Smooth muscle cell (in vitro differentiated cells): Measurements from ENCODE around the gene TMEM240. TPM values are rescaled to one million over a fixed set of nuclear protein-coding genes. Genes with fewer than 3 reads are reported as not detected.
A peak's percentile ranks its signal among the peaks of the same experiment; 100 is the strongest.

Experiments used
- DNase-seq: peaks from one replicate; lab custom pipeline; 2025; ENCODE audit not compliant: unreplicated experiment; lab: John Stamatoyannopoulos, UW
- H2AFZ ChIP-seq: fragments of 200-600 bp; sonication (generic); 2 replicates; pipeline ENCODE4 v1.6.0; 2016; ENCODE audit warnings: antibody characterized with exemption, low read depth, mild to moderate bottlenecking
- H3F3A ChIP-seq: fragments of 200-600 bp; sonication (generic); 2 replicates; pipeline ENCODE4 v1.6.0; 2017; ENCODE audit warnings: antibody characterized with exemption, low read depth
- H3K27ac ChIP-seq: fragments of 200-600 bp; sonication (generic); 2 replicates; pipeline ENCODE4 v1.5.1; 2016; ENCODE audit warnings: low read depth, mild to moderate bottlenecking
- H3K27me3 ChIP-seq: fragments of 200-600 bp; sonication (generic); 2 replicates; pipeline ENCODE4 v1.6.1; 2016; ENCODE audit warnings: low read depth, mild to moderate bottlenecking
- H3K36me3 ChIP-seq: fragments of 200-600 bp; sonication (generic); 2 replicates; pipeline ENCODE4 v1.5.1; 2016; ENCODE audit warnings: low read depth
- H3K4me1 ChIP-seq: fragments of 200-600 bp; sonication (generic); 2 replicates; pipeline ENCODE4 v1.5.1; 2016; ENCODE audit warnings: low read depth
- H3K4me2 ChIP-seq: fragments of 200-600 bp; sonication (generic); 2 replicates; pipeline ENCODE4 v1.6.0; 2016; ENCODE audit warnings: mild to moderate bottlenecking
- H3K4me3 ChIP-seq: fragments of 200-600 bp; sonication (generic); 2 replicates; pipeline ENCODE4 v1.5.1; 2016; ENCODE audit warnings: mild to moderate bottlenecking
- H3K79me2 ChIP-seq: fragments of 200-600 bp; sonication (generic); 2 replicates; pipeline ENCODE4 v1.6.0; 2016; ENCODE audit warnings: low read depth, mild to moderate bottlenecking
- H3K9ac ChIP-seq: fragments of 200-600 bp; sonication (generic); 2 replicates; pipeline ENCODE4 v1.6.0; 2016; ENCODE audit warnings: low read depth
- H3K9me3 ChIP-seq: fragments of 200-600 bp; sonication (generic); replicated peaks from 2 replicates; pipeline ENCODE4 v1.5.1; 2016; ENCODE audit warnings: low read depth
- H4K20me1 ChIP-seq: fragments of 200-600 bp; sonication (generic); 2 replicates; pipeline ENCODE4 v1.6.0; 2016; ENCODE audit warnings: low read depth
- CTCF ChIP-seq: fragments of 200-600 bp; sonication (generic); IDR thresholded peaks from 2 replicates; pipeline ENCODE4 v1.5.1; 2017; ENCODE audit warnings: borderline replicate concordance, mild to moderate bottlenecking, antibody characterized with exemption; ENCODE audit not compliant: insufficient read depth, poor library complexity, severe bottlenecking
- WGBS: methylation state at CpG from one replicate; pipeline ENCODE4 v1.1.7; 2016; ENCODE audit warnings: low lambda C conversion rate; 5-methylcytosine and 5-hydroxymethylcytosine counted together
- polyA plus RNA-seq: library from polyadenylated mRNA; unstranded; fragments of >200 nt; fragmentation: Nextera tagmentation; extraction: Ambion mirVana; gene quantifications from 2 replicates; pipeline ENCODE4 v1.2.1, GENCODE V29; 2016
- total RNA-seq: library from RNA; depleted of rRNA; stranded (reverse); fragments of >200 nt; gene quantifications from 2 replicates; pipeline ENCODE4 v1.2.3, GENCODE V29; 2014

Gene TMEM240
- total RNA-seq (1.9 and 12.2 TPM in 2 replicates), polyA plus RNA-seq (2.7 and 4.0 TPM in 2 replicates)

GRCh38 chr1:1540090-1540817, at the start of gene TMEM240:
Gene TMEM240, minus strand, starts transcription at chr1:1540624. Its CDS starts 278 bp downstream, at chr1:1540346.
- DNase-seq: peak; percentile 39
- peaks cover 6% of the 10 kb centered on the region for H3F3A ChIP-seq
- H3K27me3 ChIP-seq: no peaks in the 10 kb centered on the region
- H3K27ac ChIP-seq: no peak within 1 kb of the TSS
- no peak for TF ChIP-seq CTCF
- peaks cover 7% of the 10 kb centered on the region for H3K4me1 ChIP-seq
- no peak within 1 kb of the TSS for H3K9ac ChIP-seq
- WGBS: no CpG with 5 or more reads among the region's 100 CpGs
- no peaks in the 10 kb centered on the region for H3K36me3 ChIP-seq
- H2AFZ ChIP-seq: no peak within 1 kb of the TSS
- H3K4me2 ChIP-seq: peak within 1 kb of the TSS; percentile 96
- peaks cover 3% of the 10 kb centered on the region for H3K79me2 ChIP-seq
- no peaks in the 10 kb centered on the region for H3K9me3 ChIP-seq
- H3K4me3 ChIP-seq: peak within 1 kb of the TSS; percentile 57
- peaks cover 8% of the 10 kb centered on the region for H4K20me1 ChIP-seq

GRCh38 chr1:1583347-1584010, 43.1 kb upstream of the TMEM240 start:
- Histone ChIP-seq H3K27me3 (peaks cover 12% of the 10 kb centered on the region), H3K79me2 (no peaks in the 10 kb centered on the region), H3K4me2 (no peak overlapping the region), H3K4me3 (no peak overlapping the region), H2AFZ (no peak overlapping the region), H3K4me1 (no peaks in the 10 kb centered on the region), H3K9me3 (no peaks in the 10 kb centered on the region), H3K27ac (no peak overlapping the region), H3K9ac (no peak overlapping the region), H3K36me3 (no peaks in the 10 kb centered on the region), H3F3A (no peaks in the 10 kb centered on the region), H4K20me1 (no peaks in the 10 kb centered on the region)
- no peak for TF ChIP-seq CTCF
- 92% methylated on average over 23 of the region's 23 CpGs for WGBS
- no peak for DNase-seq

GRCh38 chr1:1582585-1583346, 42.3 kb upstream of the TMEM240 start:
- H3K27ac ChIP-seq: no peak overlapping the region

More at GRCh38 chr1:1582585-1583346, 42.3 kb upstream of the TMEM240 start:
- WGBS: 78% methylated on average over 9 of the region's 9 CpGs
- no peak overlapping the region for H3K4me2 ChIP-seq
- no peaks in the 10 kb centered on the region for H3K36me3 ChIP-seq
- H2AFZ ChIP-seq: no peak overlapping the region
- H3F3A ChIP-seq: no peaks in the 10 kb centered on the region
- peaks cover 12% of the 10 kb centered on the region for H3K27me3 ChIP-seq
- no peak overlapping the region for H3K9ac ChIP-seq
- no peaks in the 10 kb centered on the region for H3K4me1 ChIP-seq
- no peaks in the 10 kb centered on the region for H4K20me1 ChIP-seq
- H3K79me2 ChIP-seq: no peaks in the 10 kb centered on the region
- no peak for TF ChIP-seq CTCF
- H3K9me3 ChIP-seq: no peaks in the 10 kb centered on the region
- DNase-seq: no peak
- H3K4me3 ChIP-seq: no peak overlapping the region
